ACHN (cell line): ENCODE results near the gene GNPTAB.
"Not testable (repeated sequence)": the region's sequence is repeated elsewhere in the genome, so short reads cannot be mapped to it uniquely, and the experiment has no call there.

ENCODE experiments used
- DNase-seq: peaks from one replicate; pipeline ENCODE4 v3.0.0-alpha.2; 2015
- in situ Hi-C: cut with HindIII; loops from 2 replicates; pipeline ENCODE4 v1.10.0; 2017; ENCODE audit warnings: low sequenced_read_pairs, low pct_ligation_motif_present, low pct_unique_long_range_greater_than_20kb

Gene GNPTAB

DNA sequence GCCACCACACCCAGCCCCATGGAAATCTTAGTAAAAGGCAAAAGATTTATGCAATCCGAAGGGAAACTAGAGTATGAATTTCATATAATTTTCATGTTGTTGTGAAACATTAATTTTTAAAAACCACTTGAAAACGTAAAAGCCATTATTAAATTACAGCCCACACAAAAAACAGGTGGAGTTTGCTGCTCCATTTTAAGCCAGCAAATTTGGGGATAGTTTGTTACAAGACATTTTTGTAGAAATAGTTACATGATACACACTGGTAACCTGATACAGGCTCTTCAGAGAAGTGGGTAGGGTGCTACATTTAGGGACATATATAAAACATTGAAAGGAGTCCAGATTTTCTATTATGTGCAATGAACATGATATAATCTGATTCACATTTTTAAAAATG, 17.6 kb downstream of the GNPTAB start:
- in situ Hi-C loops: no loop called here
- no peak for DNase-seq

GRCh38 chr12:101812716-101813115, 18.0 kb downstream of the GNPTAB start:
- DNase-seq, in situ Hi-C loops: not testable (repeated sequence)

- in situ Hi-C loops, DNase-seq: not testable (repeated sequence)
Observed at GRCh38 chr12:101811342-101811741, 19.4 kb downstream of the GNPTAB start.

DNA sequence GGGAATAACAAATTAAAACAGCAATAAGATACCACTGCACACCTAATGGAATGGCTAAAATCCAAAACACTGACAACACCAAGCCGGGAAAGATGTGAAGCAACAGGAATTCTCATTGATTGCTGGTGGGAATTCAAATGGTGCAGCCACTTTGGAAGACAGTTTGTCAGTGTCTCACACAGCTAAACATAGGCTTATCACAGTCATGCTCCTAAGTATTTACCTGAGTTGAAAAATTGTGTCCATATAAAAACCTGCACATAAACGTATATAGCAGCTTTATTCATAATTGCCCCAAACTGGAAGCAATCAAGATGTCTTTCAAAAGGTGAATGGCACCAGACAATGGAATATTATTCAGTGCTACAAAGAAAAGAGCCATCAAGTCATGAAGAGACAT, 21.6 kb downstream of the GNPTAB start:
- in situ Hi-C loops: no loop called here
- no peak for DNase-seq

DNA sequence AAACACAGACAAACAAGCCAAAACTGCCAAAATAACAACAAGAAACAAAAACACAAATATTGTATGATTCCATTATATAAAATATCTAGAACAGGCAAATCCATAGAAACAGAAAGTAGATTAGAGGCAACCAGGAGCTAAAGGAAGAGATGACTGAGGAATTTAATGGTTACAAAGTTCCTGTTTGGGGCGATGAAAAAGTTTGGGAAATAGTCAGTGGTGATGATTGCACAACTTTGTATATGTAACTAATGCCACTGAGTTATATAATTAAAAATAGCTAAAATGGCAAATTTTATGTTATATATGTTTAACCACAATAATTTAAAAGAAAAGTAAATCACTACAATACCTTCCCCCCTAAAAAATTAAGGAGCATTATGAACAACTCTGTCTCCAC, 24.5 kb downstream of the GNPTAB start:
- in situ Hi-C loops: no loop called here
- DNase-seq: no peak

DNA sequence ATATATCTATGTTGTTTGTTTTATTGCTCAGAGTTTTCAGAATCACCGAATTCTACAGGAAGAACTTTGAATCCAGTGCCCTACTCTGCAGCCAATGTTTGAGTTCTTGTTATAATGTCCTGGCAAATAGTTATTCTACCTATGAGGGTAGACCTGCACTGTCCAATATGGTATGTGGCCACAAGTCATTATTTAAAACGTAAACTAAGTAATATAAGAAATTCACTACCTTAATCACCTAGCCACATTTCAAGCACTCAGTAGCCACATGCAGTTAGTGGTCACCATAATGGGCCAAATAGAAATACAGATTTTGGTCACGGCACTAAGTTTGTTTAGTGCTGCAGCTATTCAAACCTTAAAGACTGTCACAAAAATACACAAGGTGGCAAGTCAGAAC, 26.4 kb downstream of the GNPTAB start:
- no peak for DNase-seq
- in situ Hi-C loops: no loop called here

GRCh38 chr12:101803978-101804377, 26.8 kb downstream of the GNPTAB start:
- DNase-seq: no peak

GRCh38 chr12:101802486-101802885, 28.3 kb downstream of the GNPTAB start:
- no peak for DNase-seq
- in situ Hi-C loops: no loop called here

More at GRCh38 chr12:101803978-101804377, 26.8 kb downstream of the GNPTAB start:
- in situ Hi-C loops: no loop called here

GRCh38 chr12:101799774-101800173, 31.0 kb downstream of the GNPTAB start:
- DNase-seq: no peak
- in situ Hi-C loops: no loop called here

GRCh38 chr12:101795786-101796185, 35.0 kb downstream of the GNPTAB start:
- no peak for DNase-seq
- in situ Hi-C loops: no loop called here

- DNase-seq: no peak
- in situ Hi-C loops: no loop called here
Observed at GRCh38 chr12:101795013-101795412, 35.7 kb downstream of the GNPTAB start.

DNA sequence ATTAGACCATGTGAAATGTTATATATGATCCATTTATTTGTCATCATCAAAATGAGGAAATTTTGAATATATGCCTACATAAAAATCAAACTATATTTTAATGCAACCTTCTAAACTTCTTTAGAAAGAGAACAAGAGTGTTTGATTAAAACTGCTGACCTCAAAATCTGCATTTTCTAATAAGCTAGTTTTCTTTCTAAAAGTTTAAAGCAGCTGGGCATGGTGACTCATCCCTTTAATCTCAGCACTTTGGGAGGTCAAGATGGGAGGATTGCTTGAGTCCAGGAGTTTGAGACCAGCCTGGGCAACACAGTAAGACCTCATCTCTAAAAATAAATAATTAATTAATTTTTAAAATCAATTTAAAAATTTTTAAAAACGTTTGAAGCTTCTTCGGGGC, 36.2 kb downstream of the GNPTAB start:
- DNase-seq: no peak
- in situ Hi-C loops: no loop called here

GRCh38 chr12:101793401-101793800, 37.4 kb downstream of the GNPTAB start:
- peak; percentile 97 for DNase-seq
- in situ Hi-C loops: no loop called here

DNA sequence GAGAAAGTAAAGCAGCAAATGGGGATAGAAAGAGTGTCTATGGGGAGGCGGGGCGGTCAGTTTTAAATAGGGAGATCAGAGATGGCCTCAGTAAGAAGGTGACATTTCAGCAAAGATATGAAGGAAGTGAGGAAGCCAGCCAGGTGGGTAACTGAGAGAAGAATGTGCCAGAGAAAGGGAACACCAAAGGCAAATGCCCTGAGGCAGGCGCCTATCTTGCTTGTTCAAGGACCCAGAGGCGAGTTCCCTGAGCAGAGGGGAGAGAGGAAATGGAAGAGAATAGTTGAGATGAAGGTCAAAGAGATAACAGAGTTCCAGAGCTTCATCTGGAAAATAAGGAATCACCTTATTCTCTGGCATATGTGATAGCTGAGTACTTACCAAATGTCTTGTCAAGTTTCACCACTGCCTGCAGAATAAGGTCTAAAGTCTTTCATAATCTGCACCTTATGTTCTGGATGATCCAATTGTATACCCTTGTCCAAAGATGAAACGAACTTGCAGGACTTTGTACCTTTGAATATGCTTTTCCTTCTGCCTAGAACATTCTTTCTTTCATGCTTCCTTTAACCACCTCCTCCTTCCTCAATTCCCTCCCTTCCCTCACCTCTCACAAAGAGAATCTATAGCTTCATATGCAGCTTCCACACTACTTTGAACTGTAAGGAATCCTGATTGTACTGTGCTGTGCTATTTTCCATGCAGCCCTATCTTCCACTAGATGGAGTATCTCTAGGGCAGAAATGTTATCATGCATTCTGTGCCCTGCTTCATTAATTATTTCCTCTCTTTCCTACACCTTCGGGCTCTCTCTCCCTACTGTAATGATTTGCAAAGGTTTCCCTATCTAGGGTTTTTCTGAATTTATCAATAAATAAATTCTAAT, 38.5 kb downstream of the GNPTAB start:
- in situ Hi-C loops: no loop called here

GRCh38 chr12:101789171-101789570, 41.6 kb downstream of the GNPTAB start:
- no peak for DNase-seq
- in situ Hi-C loops: no loop called here

More for the DNA sequence above, 38.5 kb downstream of the GNPTAB start:
- peak; percentile 70 for DNase-seq

- DNase-seq: no peak
- in situ Hi-C loops: no loop called here
Observed at GRCh38 chr12:101785671-101786070, 45.1 kb downstream of the GNPTAB start.

- in situ Hi-C loops: no loop called here
- DNase-seq: no peak
Observed at GRCh38 chr12:101784376-101784775, 46.4 kb downstream of the GNPTAB start.

GRCh38 chr12:101783838-101784237, 46.9 kb downstream of the GNPTAB start:
- DNase-seq: no peak
- in situ Hi-C loops: no loop called here

DNA sequence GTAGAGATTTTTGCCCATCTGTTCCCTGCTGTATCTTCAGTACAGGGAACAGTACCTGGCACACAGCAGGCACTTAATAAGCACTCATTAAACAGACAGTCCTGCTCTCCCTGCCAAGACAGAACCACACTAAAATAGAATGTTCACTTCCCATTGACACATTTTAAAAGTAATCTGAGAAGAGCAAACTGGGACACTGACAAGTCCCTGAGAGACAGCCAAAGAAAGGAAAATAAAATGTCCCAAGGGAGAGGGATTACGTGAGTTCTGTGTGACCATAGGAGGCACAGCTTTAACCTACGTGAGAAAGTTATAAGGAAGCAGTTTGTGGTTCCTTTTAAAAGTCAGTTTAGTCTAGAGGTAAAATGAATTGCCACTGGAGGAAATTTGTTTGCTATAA, 47.6 kb downstream of the GNPTAB start:
- in situ Hi-C loops: no loop called here
- no peak for DNase-seq

- in situ Hi-C loops: no loop called here
Observed at GRCh38 chr12:101782273-101782731, 48.5 kb downstream of the GNPTAB start.

More at GRCh38 chr12:101782273-101782731, 48.5 kb downstream of the GNPTAB start:
- no peak for DNase-seq
